ENCODE results near the gene KIAA0586. TPM values are rescaled to one million over a fixed set of nuclear protein-coding genes. Genes with fewer than 3 reads are reported as not detected.

Gene KIAA0586
- 10 to 100 TPM; 11.2 to 27.0 TPM for total RNA-seq

GRCh38 chr14:58427281-58428117 is at the start of gene KIAA0586, which contains the start of gene TIMM9:
Gene KIAA0586, plus strand, starts transcription at chr14:58427719. Its CDS starts 546 bp downstream, at chr14:58428265.
Gene TIMM9, minus strand, starts transcription at chr14:58427531. Its CDS starts 15,586 bp downstream, at chr14:58411945.
- Histone ChIP-seq H3K4me3 (peak within 1 kb of the TSS; percentile 59 to 86), H3K27ac (peak within 1 kb of the TSS; percentile 87 to 90), H3K36me3 (no peaks in the 10 kb centered on the region), H3K27me3 (replicated peaks; ENCODE audit: insufficient read depth) (no peaks in the 10 kb centered on the region), H3K4me1 (replicated peaks) (no peaks in the 10 kb centered on the region), H3K9me3 (no peaks in the 10 kb centered on the region)
- intact Hi-C loops (cut with DNase I), result no loop called here
- TF ChIP-seq POLR2AphosphoS5 (IDR thresholded peaks at IDR 0.05) (peak; percentile 96), CTCF (IDR thresholded peaks at IDR 0.05) (no peak), POLR2A (IDR thresholded peaks at IDR 0.05) (peak; percentile 73)
- peak; percentile 92 for DNase-seq (ENCODE audit: low spot score)
- under 1% methylated on average over 33 of the region's 33 CpGs for WGBS

DNA sequence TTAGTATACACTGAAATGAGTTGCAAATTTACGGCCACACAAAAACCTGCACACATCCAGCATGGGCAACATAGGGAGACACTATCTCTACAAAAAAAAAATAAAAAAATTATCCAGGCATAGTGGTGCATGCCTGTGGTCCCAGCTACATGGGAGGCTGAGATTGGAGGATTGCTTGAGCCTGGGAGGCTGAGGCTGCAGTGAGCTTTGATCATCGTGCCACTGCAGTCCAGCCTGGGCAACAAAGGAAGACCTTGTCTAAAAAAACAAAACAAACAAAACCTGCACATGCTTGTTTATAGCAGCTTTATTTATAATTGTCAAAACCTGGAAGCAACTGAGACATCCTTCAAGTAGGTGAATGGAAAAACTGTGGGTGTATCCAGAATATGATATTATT is 36.7 kb upstream of the KIAA0586 start:
- H3K4me1 ChIP-seq (replicated peaks), result no peaks in the 10 kb centered on the region
- H3K4me3 ChIP-seq, result no peak overlapping the region
- 67% methylated on average over 2 of the region's 2 CpGs for WGBS
- TF ChIP-seq CTCF (IDR thresholded peaks at IDR 0.05) (no peak), POLR2AphosphoS5 (IDR thresholded peaks at IDR 0.05) (no peak), POLR2A (IDR thresholded peaks at IDR 0.05) (no peak)
- no peak overlapping the region for H3K27ac ChIP-seq
- DNase-seq (ENCODE audit: low spot score), result no peak
- H3K27me3 ChIP-seq (replicated peaks; ENCODE audit: insufficient read depth), result no peaks in the 10 kb centered on the region
- H3K9me3 ChIP-seq, result no peaks in the 10 kb centered on the region
- no peaks in the 10 kb centered on the region for H3K36me3 ChIP-seq
- intact Hi-C loops (cut with DNase I), result no loop called here

- Histone ChIP-seq H3K27ac (peak overlapping the region; percentile 83 to 84), H3K4me3 (peak overlapping the region; percentile 52 to 57), H3K9me3 (no peaks in the 10 kb centered on the region), H3K27me3 (replicated peaks; ENCODE audit: insufficient read depth) (no peaks in the 10 kb centered on the region), H3K36me3 (no peaks in the 10 kb centered on the region), H3K4me1 (replicated peaks) (no peaks in the 10 kb centered on the region)
- intact Hi-C loops (cut with DNase I), result no loop called here
- no peak for DNase-seq (ENCODE audit: low spot score)
- TF ChIP-seq POLR2A (IDR thresholded peaks at IDR 0.05) (no peak), CTCF (IDR thresholded peaks at IDR 0.05) (no peak), POLR2AphosphoS5 (IDR thresholded peaks at IDR 0.05) (no peak)
- 12% methylated on average over 10 of the region's 10 CpGs for WGBS
These were observed 32.0 kb upstream of the KIAA0586 start for GRCh38 chr14:58395562-58395811.

DNA sequence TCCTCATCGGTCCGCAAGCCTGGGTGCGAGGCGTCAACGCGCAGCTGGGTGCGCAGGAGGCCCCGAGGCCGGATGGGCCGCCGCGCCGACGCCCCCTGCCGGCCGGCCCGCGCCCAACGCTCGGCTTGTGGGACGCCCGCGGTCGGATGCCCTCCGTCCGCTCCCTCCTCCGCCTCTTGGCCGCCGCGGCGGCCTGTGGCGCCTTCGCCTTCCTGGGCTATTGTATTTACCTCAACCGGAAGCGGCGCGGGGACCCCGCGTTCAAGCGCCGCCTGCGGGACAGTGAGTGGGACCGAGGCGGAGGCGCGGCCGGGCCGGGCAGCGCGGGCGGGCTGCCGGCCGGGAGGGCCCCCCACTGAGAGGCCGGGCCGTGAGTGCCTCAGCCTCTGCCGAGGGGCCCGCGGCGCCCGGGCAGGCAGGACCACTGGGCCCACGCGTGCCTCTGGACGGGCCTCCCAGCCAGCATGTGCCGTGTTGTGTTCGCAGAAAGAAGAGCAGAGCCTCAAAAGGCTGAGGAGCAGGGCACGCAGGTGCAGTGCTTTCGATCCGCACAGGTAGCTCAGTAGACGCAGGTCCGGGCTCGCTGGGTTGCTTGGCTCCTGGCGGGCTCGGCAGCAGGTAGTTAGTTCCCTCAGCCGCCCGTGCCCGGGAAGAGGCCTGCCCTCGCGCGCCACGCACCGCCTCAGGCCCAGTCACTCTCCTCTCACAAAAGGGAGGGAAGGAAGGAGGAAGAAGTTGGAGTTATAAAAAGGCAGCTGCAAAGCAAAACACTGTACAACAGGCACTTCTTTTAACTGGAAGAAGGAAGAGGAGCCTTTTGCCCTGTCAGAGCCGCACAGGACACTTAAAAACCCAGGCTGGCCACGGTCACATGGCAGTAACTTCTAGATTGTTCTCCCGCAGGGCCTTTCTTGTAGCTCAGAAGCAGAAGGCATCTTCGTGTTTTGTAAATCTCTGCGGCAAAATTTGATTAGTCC is 31.4 kb upstream of the KIAA0586 start, which contains the start of gene TOMM20L:
TOMM20L (plus strand) TSS at position 119 of the 977 bp plus-strand sequence; CDS start at position 147, 28 bp downstream.
- WGBS, result 11% methylated on average over 75 of the region's 86 CpGs
- DNase-seq (ENCODE audit: low spot score), result peak; percentile 68

More for the DNA sequence above, 31.4 kb upstream of the KIAA0586 start, which contains the start of gene TOMM20L:
- peak within 1 kb of the TSS; percentile 52 to 57 for H3K4me3 ChIP-seq
- peak within 1 kb of the TSS; percentile 83 to 84 for H3K27ac ChIP-seq
- no peaks in the 10 kb centered on the region for H3K27me3 ChIP-seq (replicated peaks; ENCODE audit: insufficient read depth)
- no peaks in the 10 kb centered on the region for H3K9me3 ChIP-seq
- TF ChIP-seq POLR2AphosphoS5 (IDR thresholded peaks at IDR 0.05) (no peak), POLR2A (IDR thresholded peaks at IDR 0.05) (peak; percentile 14), CTCF (IDR thresholded peaks at IDR 0.05) (peak; percentile 73 to 91 (median 74))
- no peaks in the 10 kb centered on the region for H3K4me1 ChIP-seq (replicated peaks)
- no peaks in the 10 kb centered on the region for H3K36me3 ChIP-seq
- intact Hi-C loops (cut with DNase I), result no loop called here

Measured in prostate gland (tissue), 2 donors.